HepG2 (cell line): ENCODE results near the gene CAD. TPM values are rescaled to one million over a fixed set of nuclear protein-coding genes. Genes with fewer than 3 reads are reported as not detected.

Experiments used
- CREM ChIP-seq, 2 experiments: sonication (generic) in 1 of 2; formaldehyde crosslinking in 1 of 2; IDR thresholded peaks; 2 replicates each; pipeline versions ENCODE4 v1.4.0 to v1.6.1; 2016 to 2020; ENCODE audit warnings: antibody characterized with exemption in 1 of 2, mild to moderate bottlenecking in 1 of 2, missing genetic modification reagents in 1 of 2
- HIVEP1 ChIP-seq: sonication (generic); formaldehyde crosslinking; IDR thresholded peaks from 2 replicates; pipeline ENCODE4 v1.4.0; 2020; ENCODE audit warnings: mild to moderate bottlenecking, missing genetic modification reagents
- NFYB ChIP-seq: sonication (generic); formaldehyde crosslinking; IDR thresholded peaks from 2 replicates; pipeline ENCODE4 v1.4.0; 2020; ENCODE audit warnings: missing genetic modification reagents
- PTBP1 ChIP-seq: fragments of 200-400 bp; formaldehyde crosslinking; IDR thresholded peaks from 2 replicates; pipeline ENCODE4 v1.6.1; 2018; ENCODE audit warnings: low read length, low read depth; ENCODE audit not compliant: poor library complexity, severe bottlenecking
- SIX1 ChIP-seq: sonication (generic); formaldehyde crosslinking; IDR thresholded peaks from 2 replicates; pipeline ENCODE4 v1.4.0; 2020; ENCODE audit warnings: missing genetic modification reagents, borderline replicate concordance
- SMYD3 ChIP-seq: sonication (generic); formaldehyde crosslinking; IDR thresholded peaks from 2 replicates; pipeline ENCODE4 v1.8.1; 2023; ENCODE audit warnings: mild to moderate bottlenecking, missing genetic modification reagents
- TAF1 ChIP-seq: sonication (generic); formaldehyde crosslinking; IDR thresholded peaks from 2 replicates; pipeline ENCODE4 v1.4.0; 2020; ENCODE audit warnings: missing genetic modification reagents
- WIZ ChIP-seq: sonication (generic); formaldehyde crosslinking; IDR thresholded peaks from 2 replicates; pipeline ENCODE4 v1.5.1; 2020; ENCODE audit warnings: mild to moderate bottlenecking, missing genetic modification reagents
- ZNF343 ChIP-seq: sonication (generic); formaldehyde crosslinking; IDR thresholded peaks from 2 replicates; pipeline ENCODE4 v1.4.0; 2020; ENCODE audit warnings: mild to moderate bottlenecking, missing genetic modification reagents
- ZNF383 ChIP-seq: sonication (generic); formaldehyde crosslinking; IDR thresholded peaks from 2 replicates; pipeline ENCODE4 v1.4.0; 2020; ENCODE audit warnings: missing genetic modification reagents, mild to moderate bottlenecking, borderline replicate concordance
- ZNF557 ChIP-seq: sonication (generic); formaldehyde crosslinking; IDR thresholded peaks from 2 replicates; pipeline ENCODE4 v1.4.0; 2020; ENCODE audit warnings: missing genetic modification reagents
- ZNF598 ChIP-seq: sonication (generic); formaldehyde crosslinking; IDR thresholded peaks from 2 replicates; pipeline ENCODE4 v1.5.1; 2020; ENCODE audit warnings: mild to moderate bottlenecking, missing genetic modification reagents, borderline replicate concordance
- ZNF607 ChIP-seq: sonication (generic); formaldehyde crosslinking; IDR thresholded peaks from 2 replicates; pipeline ENCODE4 v1.5.1; 2020; ENCODE audit warnings: missing genetic modification reagents, mild to moderate bottlenecking, borderline replicate concordance
- ZNF746 ChIP-seq: sonication (generic); formaldehyde crosslinking; IDR thresholded peaks from 2 replicates; pipeline ENCODE4 v1.8.0; 2022; ENCODE audit warnings: mild to moderate bottlenecking, missing genetic modification reagents
- polyA plus RNA-seq, 8 experiments: library from polyadenylated mRNA; depleted of rRNA in 3 of 8; stranded (reverse) in 7 of 8; unstranded in 1 of 8; fragments of >200 nt; fragmentation: Illumina TruSeq in 4 of 8; extraction: Trizol in 4 of 8; gene quantifications; 2 replicates each; pipeline versions ENCODE4 v1.2.1 to v1.2.3, GENCODE V29; 2011 to 2016; ENCODE audit warnings: low read depth in 4 of 8, missing spikeins in 1 of 8, mixed read lengths in 1 of 8; ENCODE audit not compliant: insufficient read depth in 1 of 8
- total RNA-seq, 5 experiments: library from RNA; depleted of rRNA; stranded (reverse); fragments of >200 nt; fragmentation: Illumina TruSeq; extraction: Trizol; gene quantifications; 2 replicates each; pipeline ENCODE4 v1.2.3, GENCODE V29; 2016; ENCODE audit warnings: low read depth in 1 of 5
- TF ChIP-seq, protein P1 (sequence below): sonication (generic); formaldehyde crosslinking; conservative IDR thresholded peaks from 2 replicates; pipeline ENCODE4 v1.4.0; 2020; ENCODE audit warnings: missing genetic modification reagents
- TF ChIP-seq, protein P2 (sequence below): sonication (generic); formaldehyde crosslinking; IDR thresholded peaks from 2 replicates; pipeline ENCODE4 v1.4.0; 2020; ENCODE audit warnings: missing genetic modification reagents
- TF ChIP-seq, protein P3 (sequence below): sonication (generic); formaldehyde crosslinking; conservative IDR thresholded peaks from 2 replicates; pipeline ENCODE4 v1.8.0; 2022; ENCODE audit warnings: mild to moderate bottlenecking, moderate library complexity, missing genetic modification reagents
- TF ChIP-seq, protein P4 (sequence below): sonication (generic); formaldehyde crosslinking; IDR thresholded peaks from 2 replicates; pipeline ENCODE4 v1.9.0; 2021; ENCODE audit warnings: mild to moderate bottlenecking, missing genetic modification reagents

The CAD gene
- total and polyA plus RNA-seq, 2 of the 13 experiments (the other 11 are each of a cell fraction or from before 2014, with no cell fraction given): 21.7 to 37.0 TPM

DNA sequence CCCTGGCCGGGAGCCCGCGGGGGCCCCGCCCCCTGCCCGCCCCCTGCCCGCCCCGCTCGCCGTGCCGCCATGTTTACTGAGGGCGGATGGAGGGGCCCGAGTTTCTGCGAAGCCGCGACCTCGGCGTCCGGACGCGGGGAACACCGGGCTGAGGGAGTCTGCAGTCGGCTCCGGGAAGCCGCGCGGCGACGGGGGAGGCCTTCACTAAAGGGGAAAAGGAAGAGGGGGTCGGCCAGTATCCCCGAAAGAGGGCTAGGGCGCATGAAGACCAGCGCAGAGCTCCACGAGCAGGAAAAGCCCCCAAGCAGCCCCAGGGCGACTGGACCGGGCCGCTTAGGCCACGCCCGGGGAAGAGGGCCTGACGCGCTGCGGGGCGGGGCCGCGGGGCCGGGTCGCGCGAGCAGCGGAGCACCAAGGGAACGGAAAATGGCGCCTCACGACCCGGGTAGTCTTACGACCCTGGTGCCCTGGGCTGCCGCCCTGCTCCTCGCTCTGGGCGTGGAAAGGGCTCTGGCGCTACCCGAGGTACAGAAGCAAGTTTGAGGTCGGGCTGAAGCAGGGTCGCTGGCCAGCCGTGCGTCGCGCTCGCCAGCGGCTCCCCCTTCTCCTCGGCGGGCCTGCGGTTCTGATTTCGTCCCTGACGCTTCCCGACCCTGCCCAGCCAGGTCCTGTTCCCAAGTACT, 5.1 kb upstream of the CAD start, which contains the start of the genes ATRAID and SLC5A6 (continued):
- no peak; the same call in 1 of the 2 replicates for TF ChIP-seq ZNF383 (CRISPR knock-in tag)
- no peak; the same call in 1 of the 2 replicates for TF ChIP-seq ZNF598 (CRISPR knock-in tag)
- TF ChIP-seq, protein P1, sequence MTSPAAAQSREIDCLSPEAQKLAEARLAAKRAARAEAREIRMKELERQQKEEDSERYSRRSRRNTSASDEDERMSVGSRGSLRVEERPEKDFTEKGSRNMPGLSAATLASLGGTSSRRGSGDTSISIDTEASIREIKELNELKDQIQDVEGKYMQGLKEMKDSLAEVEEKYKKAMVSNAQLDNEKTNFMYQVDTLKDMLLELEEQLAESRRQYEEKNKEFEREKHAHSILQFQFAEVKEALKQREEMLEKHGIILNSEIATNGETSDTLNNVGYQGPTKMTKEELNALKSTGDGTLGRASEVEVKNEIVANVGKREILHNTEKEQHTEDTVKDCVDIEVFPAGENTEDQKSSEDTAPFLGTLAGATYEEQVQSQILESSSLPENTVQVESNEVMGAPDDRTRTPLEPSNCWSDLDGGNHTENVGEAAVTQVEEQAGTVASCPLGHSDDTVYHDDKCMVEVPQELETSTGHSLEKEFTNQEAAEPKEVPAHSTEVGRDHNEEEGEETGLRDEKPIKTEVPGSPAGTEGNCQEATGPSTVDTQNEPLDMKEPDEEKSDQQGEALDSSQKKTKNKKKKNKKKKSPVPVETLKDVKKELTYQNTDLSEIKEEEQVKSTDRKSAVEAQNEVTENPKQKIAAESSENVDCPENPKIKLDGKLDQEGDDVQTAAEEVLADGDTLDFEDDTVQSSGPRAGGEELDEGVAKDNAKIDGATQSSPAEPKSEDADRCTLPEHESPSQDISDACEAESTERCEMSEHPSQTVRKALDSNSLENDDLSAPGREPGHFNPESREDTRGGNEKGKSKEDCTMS (CRISPR knock-in tag): no peak
- TF ChIP-seq WIZ: no peak
- TF ChIP-seq SMYD3 (CRISPR knock-in tag): no peak
- peak; percentile 75; the same call in 1 of the 2 replicates for TF ChIP-seq ZNF343 (CRISPR knock-in tag)
- peak; percentile 70 for TF ChIP-seq ZNF746 (CRISPR knock-in tag)
- peak; percentile 53; the same call in 1 of the 2 replicates for TF ChIP-seq NFYB (CRISPR knock-in tag)
- peak; percentile 63; the same call in 1 of the 2 replicates for TF ChIP-seq HIVEP1 (CRISPR knock-in tag)
- TF ChIP-seq, protein P2, sequence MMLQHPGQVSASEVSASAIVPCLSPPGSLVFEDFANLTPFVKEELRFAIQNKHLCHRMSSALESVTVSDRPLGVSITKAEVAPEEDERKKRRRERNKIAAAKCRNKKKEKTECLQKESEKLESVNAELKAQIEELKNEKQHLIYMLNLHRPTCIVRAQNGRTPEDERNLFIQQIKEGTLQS (CRISPR knock-in tag): peak; percentile 56
- TF ChIP-seq, protein P3, sequence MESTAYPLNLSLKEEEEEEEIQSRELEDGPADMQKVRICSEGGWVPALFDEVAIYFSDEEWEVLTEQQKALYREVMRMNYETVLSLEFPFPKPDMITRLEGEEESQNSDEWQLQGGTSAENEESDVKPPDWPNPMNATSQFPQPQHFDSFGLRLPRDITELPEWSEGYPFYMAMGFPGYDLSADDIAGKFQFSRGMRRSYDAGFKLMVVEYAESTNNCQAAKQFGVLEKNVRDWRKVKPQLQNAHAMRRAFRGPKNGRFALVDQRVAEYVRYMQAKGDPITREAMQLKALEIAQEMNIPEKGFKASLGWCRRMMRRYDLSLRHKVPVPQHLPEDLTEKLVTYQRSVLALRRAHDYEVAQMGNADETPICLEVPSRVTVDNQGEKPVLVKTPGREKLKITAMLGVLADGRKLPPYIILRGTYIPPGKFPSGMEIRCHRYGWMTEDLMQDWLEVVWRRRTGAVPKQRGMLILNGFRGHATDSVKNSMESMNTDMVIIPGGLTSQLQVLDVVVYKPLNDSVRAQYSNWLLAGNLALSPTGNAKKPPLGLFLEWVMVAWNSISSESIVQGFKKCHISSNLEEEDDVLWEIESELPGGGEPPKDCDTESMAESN (CRISPR knock-in tag): peak; percentile 70
- no peak for TF ChIP-seq ZNF557 (CRISPR knock-in tag)
- peak; percentile 94 for TF ChIP-seq ZNF607 (CRISPR knock-in tag)
- TF ChIP-seq PTBP1: peak; percentile 91
- 0 out of 2 replicates have a peak, but pooled peaks have one; percentile 27 for TF ChIP-seq SIX1 (CRISPR knock-in tag)
- TF ChIP-seq, protein P4, sequence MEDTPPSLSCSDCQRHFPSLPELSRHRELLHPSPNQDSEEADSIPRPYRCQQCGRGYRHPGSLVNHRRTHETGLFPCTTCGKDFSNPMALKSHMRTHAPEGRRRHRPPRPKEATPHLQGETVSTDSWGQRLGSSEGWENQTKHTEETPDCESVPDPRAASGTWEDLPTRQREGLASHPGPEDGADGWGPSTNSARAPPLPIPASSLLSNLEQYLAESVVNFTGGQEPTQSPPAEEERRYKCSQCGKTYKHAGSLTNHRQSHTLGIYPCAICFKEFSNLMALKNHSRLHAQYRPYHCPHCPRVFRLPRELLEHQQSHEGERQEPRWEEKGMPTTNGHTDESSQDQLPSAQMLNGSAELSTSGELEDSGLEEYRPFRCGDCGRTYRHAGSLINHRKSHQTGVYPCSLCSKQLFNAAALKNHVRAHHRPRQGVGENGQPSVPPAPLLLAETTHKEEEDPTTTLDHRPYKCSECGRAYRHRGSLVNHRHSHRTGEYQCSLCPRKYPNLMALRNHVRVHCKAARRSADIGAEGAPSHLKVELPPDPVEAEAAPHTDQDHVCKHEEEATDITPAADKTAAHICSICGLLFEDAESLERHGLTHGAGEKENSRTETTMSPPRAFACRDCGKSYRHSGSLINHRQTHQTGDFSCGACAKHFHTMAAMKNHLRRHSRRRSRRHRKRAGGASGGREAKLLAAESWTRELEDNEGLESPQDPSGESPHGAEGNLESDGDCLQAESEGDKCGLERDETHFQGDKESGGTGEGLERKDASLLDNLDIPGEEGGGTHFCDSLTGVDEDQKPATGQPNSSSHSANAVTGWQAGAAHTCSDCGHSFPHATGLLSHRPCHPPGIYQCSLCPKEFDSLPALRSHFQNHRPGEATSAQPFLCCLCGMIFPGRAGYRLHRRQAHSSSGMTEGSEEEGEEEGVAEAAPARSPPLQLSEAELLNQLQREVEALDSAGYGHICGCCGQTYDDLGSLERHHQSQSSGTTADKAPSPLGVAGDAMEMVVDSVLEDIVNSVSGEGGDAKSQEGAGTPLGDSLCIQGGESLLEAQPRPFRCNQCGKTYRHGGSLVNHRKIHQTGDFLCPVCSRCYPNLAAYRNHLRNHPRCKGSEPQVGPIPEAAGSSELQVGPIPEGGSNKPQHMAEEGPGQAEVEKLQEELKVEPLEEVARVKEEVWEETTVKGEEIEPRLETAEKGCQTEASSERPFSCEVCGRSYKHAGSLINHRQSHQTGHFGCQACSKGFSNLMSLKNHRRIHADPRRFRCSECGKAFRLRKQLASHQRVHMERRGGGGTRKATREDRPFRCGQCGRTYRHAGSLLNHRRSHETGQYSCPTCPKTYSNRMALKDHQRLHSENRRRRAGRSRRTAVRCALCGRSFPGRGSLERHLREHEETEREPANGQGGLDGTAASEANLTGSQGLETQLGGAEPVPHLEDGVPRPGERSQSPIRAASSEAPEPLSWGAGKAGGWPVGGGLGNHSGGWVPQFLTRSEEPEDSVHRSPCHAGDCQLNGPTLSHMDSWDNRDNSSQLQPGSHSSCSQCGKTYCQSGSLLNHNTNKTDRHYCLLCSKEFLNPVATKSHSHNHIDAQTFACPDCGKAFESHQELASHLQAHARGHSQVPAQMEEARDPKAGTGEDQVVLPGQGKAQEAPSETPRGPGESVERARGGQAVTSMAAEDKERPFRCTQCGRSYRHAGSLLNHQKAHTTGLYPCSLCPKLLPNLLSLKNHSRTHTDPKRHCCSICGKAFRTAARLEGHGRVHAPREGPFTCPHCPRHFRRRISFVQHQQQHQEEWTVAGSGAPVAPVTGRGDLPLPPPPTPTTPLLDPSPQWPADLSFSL: peak; percentile 59; the same call in 1 of the 2 replicates
- TF ChIP-seq CREM (IDR thresholded peaks at IDR 0.05): 0 out of 2 replicates have a peak, but pooled peaks have one; percentile 15
- TF ChIP-seq CREM (CRISPR knock-in tag; IDR thresholded peaks at IDR 0.05): no peak
- peak; percentile 99 for TF ChIP-seq TAF1 (CRISPR knock-in tag)
